WTC11 (cell line): Measurements from ENCODE around the gene CCDC92. TPM values are rescaled to one million over a fixed set of nuclear protein-coding genes. Genes with fewer than 3 reads are reported as not detected.

ENCODE experiments used
- ATAC-seq: fragments of 200-7000 bp; cut with Tn5 transposase; 2 replicates; pipeline ENCODE4 v1.10.0; 2021; ENCODE audit warnings: mild to moderate bottlenecking, moderate library complexity
- CTCF ChIA-PET: fragments of 300-600 bp; sonication (Branson Sonifier 250); formaldehyde crosslinking; loops from one replicate; lab custom pipeline; 2021; ENCODE audit warnings: antibody characterized with exemption; lab: Charles Lee
- POLR2A ChIA-PET: fragments of 350-600 bp; sonication (Branson Sonifier 250); formaldehyde crosslinking; loops from one replicate; lab custom pipeline; 2021; ENCODE audit warnings: antibody characterized with exemption; lab: Charles Lee
- DNase-seq: peaks from one replicate; pipeline ENCODE4 v3.0.0; 2021; ENCODE audit warnings: low spot score
- H3K27ac Mint-ChIP-seq: 2 replicates; pipeline ENCODE4 v1.8.0; 2021; ENCODE audit warnings: mixed read lengths
- H3K27me3 Mint-ChIP-seq: 2 replicates; pipeline ENCODE4 v1.8.0; 2021; ENCODE audit warnings: low read depth, mild to moderate bottlenecking, moderate library complexity, mixed read lengths
- H3K36me3 Mint-ChIP-seq: 2 replicates; pipeline ENCODE4 v1.8.0; 2021; ENCODE audit warnings: mixed read lengths
- H3K4me1 Mint-ChIP-seq: 2 replicates; pipeline ENCODE4 v1.8.0; 2022; ENCODE audit warnings: mixed read lengths
- H3K4me3 Mint-ChIP-seq: 2 replicates; pipeline ENCODE4 v1.8.0; 2021; ENCODE audit warnings: mild to moderate bottlenecking, moderate library complexity, mixed read lengths
- H3K9me3 Mint-ChIP-seq: 2 replicates; pipeline ENCODE4 v1.8.0; 2021; ENCODE audit warnings: mixed read lengths
- CREB1 ChIP-seq: sonication (generic); formaldehyde crosslinking; IDR thresholded peaks from 2 replicates; pipeline ENCODE4 v1.8.0; 2023; ENCODE audit warnings: mild to moderate bottlenecking, missing genetic modification reagents
- FOXJ3 ChIP-seq: sonication (generic); formaldehyde crosslinking; IDR thresholded peaks from 2 replicates; pipeline ENCODE4 v1.9.0; 2021; ENCODE audit warnings: missing genetic modification reagents, mild to moderate bottlenecking, borderline replicate concordance
- GRHL2 ChIP-seq: fragments of 250-450 bp; sonication (Bioruptor Pico); IDR thresholded peaks from 2 replicates; pipeline ENCODE4 v1.8.0; 2022; ENCODE audit warnings: mild to moderate bottlenecking, moderate library complexity; ENCODE audit not compliant: insufficient replicate concordance, severe bottlenecking
- GTF2I ChIP-seq: fragments of 250-450 bp; sonication (Bioruptor Pico); conservative IDR thresholded peaks from 2 replicates; pipeline ENCODE4 v1.4.0; 2021; ENCODE audit warnings: mild to moderate bottlenecking
- HMGA2 ChIP-seq: fragments of 250-450 bp; sonication (Bioruptor Pico); IDR thresholded peaks from 2 replicates; pipeline ENCODE4 v1.4.0; 2021; ENCODE audit warnings: mild to moderate bottlenecking, moderate library complexity
- JUN ChIP-seq: sonication (generic); formaldehyde crosslinking; IDR thresholded peaks from 2 replicates; pipeline ENCODE4 v1.8.0; 2023; ENCODE audit warnings: mild to moderate bottlenecking, missing genetic modification reagents
- MAX ChIP-seq: sonication (generic); formaldehyde crosslinking; IDR thresholded peaks from 2 replicates; pipeline ENCODE4 v1.8.0; 2022; ENCODE audit warnings: mild to moderate bottlenecking, missing genetic modification reagents
- NFATC4 ChIP-seq: fragments of 250-450 bp; sonication (Bioruptor Pico); IDR thresholded peaks from 2 replicates; pipeline ENCODE4 v1.9.0; 2021; ENCODE audit warnings: mild to moderate bottlenecking
- NFYB ChIP-seq: sonication (generic); formaldehyde crosslinking; conservative IDR thresholded peaks from 2 replicates; pipeline ENCODE4 v1.8.0; 2022; ENCODE audit warnings: low read depth, missing genetic modification reagents
- PRDM15 ChIP-seq: sonication (generic); formaldehyde crosslinking; IDR thresholded peaks from 2 replicates; pipeline ENCODE4 v1.8.0; 2022; ENCODE audit warnings: missing genetic modification reagents
- PRRX2 ChIP-seq: fragments of 250-450 bp; sonication (Bioruptor Pico); IDR thresholded peaks from 2 replicates; pipeline ENCODE4 v1.8.0; 2021; ENCODE audit warnings: mild to moderate bottlenecking
- RELA ChIP-seq: sonication (generic); formaldehyde crosslinking; IDR thresholded peaks from 2 replicates; pipeline ENCODE4 v1.8.1; 2022; ENCODE audit warnings: missing genetic modification reagents, mild to moderate bottlenecking, borderline replicate concordance
- SMAD4 ChIP-seq: sonication (generic); formaldehyde crosslinking; IDR thresholded peaks from 2 replicates; pipeline ENCODE4 v1.8.0; 2022; ENCODE audit warnings: mild to moderate bottlenecking, missing genetic modification reagents
- SOX15 ChIP-seq: fragments of 250-450 bp; sonication (Bioruptor Pico); IDR thresholded peaks from 2 replicates; pipeline ENCODE4 v1.9.0; 2021; ENCODE audit warnings: mild to moderate bottlenecking
- SP1 ChIP-seq: sonication (generic); formaldehyde crosslinking; conservative IDR thresholded peaks from 2 replicates; pipeline ENCODE4 v1.8.1; 2022; ENCODE audit warnings: missing genetic modification reagents
- TEAD1 ChIP-seq: sonication (generic); formaldehyde crosslinking; IDR thresholded peaks from 2 replicates; pipeline ENCODE4 v1.8.0; 2022; ENCODE audit warnings: mild to moderate bottlenecking, missing genetic modification reagents
- ZNF138 ChIP-seq: sonication (generic); formaldehyde crosslinking; conservative IDR thresholded peaks from 2 replicates; pipeline ENCODE4 v1.8.1; 2022; ENCODE audit warnings: mild to moderate bottlenecking, moderate library complexity, missing genetic modification reagents
- ZNF396 ChIP-seq: fragments of 250-450 bp; sonication (Bioruptor Pico); IDR thresholded peaks from 2 replicates; pipeline ENCODE4 v1.8.0; 2021; ENCODE audit warnings: mild to moderate bottlenecking, moderate library complexity, borderline replicate concordance
- ZNF416 ChIP-seq: fragments of 250-450 bp; sonication (Bioruptor Pico); IDR thresholded peaks from 2 replicates; pipeline ENCODE4 v1.9.0; 2021; ENCODE audit warnings: mild to moderate bottlenecking, inconsistent platforms
- ZNF671 ChIP-seq: fragments of 250-450 bp; sonication (Bioruptor Pico); IDR thresholded peaks from 2 replicates; pipeline ENCODE4 v1.8.0; 2021; ENCODE audit warnings: mild to moderate bottlenecking
- total RNA-seq: library from RNA; stranded (reverse); gene quantifications from 3 replicates; pipeline ENCODE4 v1.2.3, GENCODE V29; 2021
- TF ChIP-seq, protein P1 (sequence below): sonication (generic); formaldehyde crosslinking; IDR thresholded peaks from 2 replicates; pipeline ENCODE4 v1.8.1; 2023; ENCODE audit warnings: mild to moderate bottlenecking, missing genetic modification reagents, borderline replicate concordance
- TF ChIP-seq, protein P2 (sequence below): fragments of 250-450 bp; sonication (Bioruptor Pico); IDR thresholded peaks from 2 replicates; pipeline ENCODE4 v1.8.0; 2021; ENCODE audit warnings: mild to moderate bottlenecking
- TF ChIP-seq, protein P3 (sequence below): sonication (generic); formaldehyde crosslinking; IDR thresholded peaks from 2 replicates; pipeline ENCODE4 v1.8.1; 2022; ENCODE audit warnings: low read depth, mild to moderate bottlenecking, moderate library complexity, missing genetic modification reagents, borderline replicate concordance

CCDC92 gene
- total RNA-seq, 1 experiment from 2014 or later = 2.7 TPM

- H3K4me3 Mint-ChIP-seq = no peak overlapping the region
- TF ChIP-seq, protein P1, sequence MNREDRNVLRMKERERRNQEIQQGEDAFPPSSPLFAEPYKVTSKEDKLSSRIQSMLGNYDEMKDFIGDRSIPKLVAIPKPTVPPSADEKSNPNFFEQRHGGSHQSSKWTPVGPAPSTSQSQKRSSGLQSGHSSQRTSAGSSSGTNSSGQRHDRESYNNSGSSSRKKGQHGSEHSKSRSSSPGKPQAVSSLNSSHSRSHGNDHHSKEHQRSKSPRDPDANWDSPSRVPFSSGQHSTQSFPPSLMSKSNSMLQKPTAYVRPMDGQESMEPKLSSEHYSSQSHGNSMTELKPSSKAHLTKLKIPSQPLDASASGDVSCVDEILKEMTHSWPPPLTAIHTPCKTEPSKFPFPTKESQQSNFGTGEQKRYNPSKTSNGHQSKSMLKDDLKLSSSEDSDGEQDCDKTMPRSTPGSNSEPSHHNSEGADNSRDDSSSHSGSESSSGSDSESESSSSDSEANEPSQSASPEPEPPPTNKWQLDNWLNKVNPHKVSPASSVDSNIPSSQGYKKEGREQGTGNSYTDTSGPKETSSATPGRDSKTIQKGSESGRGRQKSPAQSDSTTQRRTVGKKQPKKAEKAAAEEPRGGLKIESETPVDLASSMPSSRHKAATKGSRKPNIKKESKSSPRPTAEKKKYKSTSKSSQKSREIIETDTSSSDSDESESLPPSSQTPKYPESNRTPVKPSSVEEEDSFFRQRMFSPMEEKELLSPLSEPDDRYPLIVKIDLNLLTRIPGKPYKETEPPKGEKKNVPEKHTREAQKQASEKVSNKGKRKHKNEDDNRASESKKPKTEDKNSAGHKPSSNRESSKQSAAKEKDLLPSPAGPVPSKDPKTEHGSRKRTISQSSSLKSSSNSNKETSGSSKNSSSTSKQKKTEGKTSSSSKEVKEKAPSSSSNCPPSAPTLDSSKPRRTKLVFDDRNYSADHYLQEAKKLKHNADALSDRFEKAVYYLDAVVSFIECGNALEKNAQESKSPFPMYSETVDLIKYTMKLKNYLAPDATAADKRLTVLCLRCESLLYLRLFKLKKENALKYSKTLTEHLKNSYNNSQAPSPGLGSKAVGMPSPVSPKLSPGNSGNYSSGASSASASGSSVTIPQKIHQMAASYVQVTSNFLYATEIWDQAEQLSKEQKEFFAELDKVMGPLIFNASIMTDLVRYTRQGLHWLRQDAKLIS (CRISPR knock-in tag) = no peak
- TF ChIP-seq RELA = no peak
- TF ChIP-seq, protein P2, sequence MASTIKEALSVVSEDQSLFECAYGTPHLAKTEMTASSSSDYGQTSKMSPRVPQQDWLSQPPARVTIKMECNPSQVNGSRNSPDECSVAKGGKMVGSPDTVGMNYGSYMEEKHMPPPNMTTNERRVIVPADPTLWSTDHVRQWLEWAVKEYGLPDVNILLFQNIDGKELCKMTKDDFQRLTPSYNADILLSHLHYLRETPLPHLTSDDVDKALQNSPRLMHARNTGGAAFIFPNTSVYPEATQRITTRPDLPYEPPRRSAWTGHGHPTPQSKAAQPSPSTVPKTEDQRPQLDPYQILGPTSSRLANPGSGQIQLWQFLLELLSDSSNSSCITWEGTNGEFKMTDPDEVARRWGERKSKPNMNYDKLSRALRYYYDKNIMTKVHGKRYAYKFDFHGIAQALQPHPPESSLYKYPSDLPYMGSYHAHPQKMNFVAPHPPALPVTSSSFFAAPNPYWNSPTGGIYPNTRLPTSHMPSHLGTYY = no peak
- no peak for TF ChIP-seq ZNF416 (CRISPR knock-in tag)
- no peak for TF ChIP-seq GRHL2 (CRISPR knock-in tag)
- no peak for TF ChIP-seq HMGA2 (CRISPR knock-in tag)
- TF ChIP-seq, all 79 proteins: peak for 0
These were observed 38.9 kb upstream of the CCDC92 start for GRCh38 chr12:124011435-124012115.

GRCh38 chr12:124010687-124011086, 38.1 kb upstream of the CCDC92 start:
- DNase-seq (no peak), ATAC-seq (no peak)
- no peaks in the 10 kb centered on the region for H3K9me3 Mint-ChIP-seq
- ChIA-PET POLR2A (no interaction called here), CTCF (interaction anchor here (1.0 kb wide), 1 partner anchor 22 kb away, joined by 3 read pairs; no protein-coding TSS in a partner anchor)
- no peaks in the 10 kb centered on the region for H3K27me3 Mint-ChIP-seq
- no peak for TF ChIP-seq CREB1
- TF ChIP-seq FOXJ3 (CRISPR knock-in tag) = no peak
- 0 out of 2 replicates have a peak, but pooled peaks have one; percentile 16 for TF ChIP-seq GTF2I (CRISPR knock-in tag)
- no peak overlapping the region for H3K27ac Mint-ChIP-seq
- H3K36me3 Mint-ChIP-seq = peaks cover 26% of the 10 kb centered on the region
- H3K4me1 Mint-ChIP-seq = peaks cover 21% of the 10 kb centered on the region
- no peak overlapping the region for H3K4me3 Mint-ChIP-seq

More at GRCh38 chr12:124011435-124012115, 38.9 kb upstream of the CCDC92 start:
- Mint-ChIP-seq H3K4me1 (peaks cover 17% of the 10 kb centered on the region), H3K27me3 (no peaks in the 10 kb centered on the region), H3K9me3 (no peaks in the 10 kb centered on the region), H3K36me3 (peaks cover 26% of the 10 kb centered on the region), H3K27ac (no peak overlapping the region)
- DNase-seq = no peak
- no peak for ATAC-seq
- CTCF ChIA-PET = interaction anchor here (0.8 to 1.0 kb wide), 2 partner anchors 21 kb away, joined by 3 read pairs; no protein-coding TSS in a partner anchor
- POLR2A ChIA-PET = no interaction called here

- Mint-ChIP-seq H3K36me3 (peaks cover 26% of the 10 kb centered on the region), H3K27me3 (no peaks in the 10 kb centered on the region), H3K27ac (no peak overlapping the region), H3K4me1 (peaks cover 21% of the 10 kb centered on the region), H3K4me3 (no peak overlapping the region), H3K9me3 (no peaks in the 10 kb centered on the region)
- ATAC-seq (no peak), DNase-seq (no peak)
- CTCF ChIA-PET = interaction anchor here (2.2 kb wide), 1 partner anchor 22 kb away, joined by 5 read pairs; no protein-coding TSS in a partner anchor
- POLR2A ChIA-PET = no interaction called here
- TF ChIP-seq PRRX2 (CRISPR knock-in tag) (no peak), SMAD4 (CRISPR knock-in tag) (no peak), NFYB (CRISPR knock-in tag) (no peak), TEAD1 (CRISPR knock-in tag) (no peak), PRDM15 (CRISPR knock-in tag) (no peak), SP1 (no peak), ZNF396 (CRISPR knock-in tag) (no peak), NFATC4 (CRISPR knock-in tag) (no peak), ZNF138 (CRISPR knock-in tag) (no peak), HMGA2 (CRISPR knock-in tag) (no peak), SOX15 (CRISPR knock-in tag) (no peak), JUN (no peak), MAX (CRISPR knock-in tag) (no peak), ZNF671 (CRISPR knock-in tag) (no peak)
- TF ChIP-seq, protein P3, sequence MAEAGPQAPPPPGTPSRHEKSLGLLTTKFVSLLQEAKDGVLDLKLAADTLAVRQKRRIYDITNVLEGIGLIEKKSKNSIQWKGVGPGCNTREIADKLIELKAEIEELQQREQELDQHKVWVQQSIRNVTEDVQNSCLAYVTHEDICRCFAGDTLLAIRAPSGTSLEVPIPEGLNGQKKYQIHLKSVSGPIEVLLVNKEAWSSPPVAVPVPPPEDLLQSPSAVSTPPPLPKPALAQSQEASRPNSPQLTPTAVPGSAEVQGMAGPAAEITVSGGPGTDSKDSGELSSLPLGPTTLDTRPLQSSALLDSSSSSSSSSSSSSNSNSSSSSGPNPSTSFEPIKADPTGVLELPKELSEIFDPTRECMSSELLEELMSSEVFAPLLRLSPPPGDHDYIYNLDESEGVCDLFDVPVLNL (CRISPR knock-in tag) = no peak
These were observed 37.1 kb upstream of the CCDC92 start for GRCh38 chr12:124009781-124010180.
